GM12892 (cell line): ENCODE results near the gene TMEM163.

Experiments
- POLR2A ChIP-seq: IDR thresholded peaks from 2 replicates; pipeline ENCODE4 v1.6.1; 2011; ENCODE audit warnings: low read depth, low read length, control low read depth
- POLR2AphosphoS5 ChIP-seq: IDR thresholded peaks from 2 replicates; pipeline ENCODE4 v1.6.1; 2011; ENCODE audit warnings: low read depth, low read length, control low read depth
- TAF1 ChIP-seq: IDR thresholded peaks from 2 replicates; pipeline ENCODE4 v1.6.1; 2011; ENCODE audit warnings: low read depth, mild to moderate bottlenecking, control low read depth, low read length, borderline replicate concordance

DNA sequence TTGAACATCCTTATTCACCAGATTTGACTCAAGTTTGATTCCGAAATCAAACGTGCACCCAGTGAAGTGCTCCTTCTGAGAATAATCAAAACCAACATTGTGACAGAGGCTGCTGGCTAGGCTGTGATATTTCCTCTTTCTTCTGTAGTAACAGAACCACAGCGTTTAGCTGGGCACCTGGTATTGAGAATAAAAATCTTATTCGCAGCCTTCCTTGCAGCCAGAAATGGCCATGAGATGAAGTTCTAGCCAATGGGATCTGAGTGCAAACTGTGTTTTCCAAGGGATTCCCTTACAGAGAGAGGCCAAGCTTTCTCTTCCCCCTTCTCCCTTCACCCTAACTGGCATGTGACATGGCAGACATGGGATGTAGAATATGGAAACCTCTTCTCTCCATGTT is 51.7 kb downstream of the TMEM163 start:
- TF ChIP-seq POLR2A (no peak), POLR2AphosphoS5 (no peak), TAF1 (no peak)
